PC-9 (cell line): Measurements from ENCODE around the gene HPD. TPM values are rescaled to one million over a fixed set of nuclear protein-coding genes. Genes with fewer than 3 reads are reported as not detected.

Source experiments
- BruUV-seq: library from RNA; stranded (reverse); fragments of 400-500 nt; replicated peaks from 2 replicates; lab custom pipeline; 2021; lab: Mats Ljungman, UMichigan
- CTCF ChIA-PET: fragments of 300-600 bp; sonication (Branson Sonifier 250); formaldehyde crosslinking; loops from one replicate; lab custom pipeline; 2022; ENCODE audit warnings: antibody characterized with exemption; lab: Charles Lee
- POLR2A ChIA-PET: fragments of 300-600 bp; sonication (Branson Sonifier 250); formaldehyde crosslinking; loops from one replicate; lab custom pipeline; 2022; ENCODE audit warnings: antibody characterized with exemption; ENCODE audit not compliant: unreplicated experiment; lab: Charles Lee
- DNase-seq, 2 experiments: peaks; one replicate each; pipeline versions ENCODE4 v3.0.0 to v3.0.0-alpha.2; 2015 to 2022; ENCODE audit warnings: mixed read lengths in 1 of 2
- H2AFZ ChIP-seq: fragments of 200-600 bp; sonication (generic); 2 replicates; pipeline ENCODE4 v1.8.1; 2017; ENCODE audit warnings: antibody characterized with exemption
- H3F3A ChIP-seq: fragments of 200-600 bp; sonication (generic); 2 replicates; pipeline ENCODE4 v1.8.1; 2017; ENCODE audit warnings: antibody characterized with exemption, mild to moderate bottlenecking, low read depth; ENCODE audit not compliant: insufficient read depth
- H3K27ac ChIP-seq: fragments of 200-600 bp; sonication (generic); 2 replicates; pipeline ENCODE4 v1.6.1; 2016; ENCODE audit warnings: mixed run types
- H3K27me3 ChIP-seq: fragments of 200-600 bp; sonication (generic); 2 replicates; pipeline ENCODE4 v1.6.1; 2016; ENCODE audit warnings: low read depth, mixed run types; ENCODE audit not compliant: insufficient read depth
- H3K36me3 ChIP-seq: fragments of 200-600 bp; sonication (generic); 2 replicates; pipeline ENCODE4 v1.6.1; 2016; ENCODE audit warnings: low read depth, mixed run types
- H3K4me1 ChIP-seq: fragments of 200-600 bp; sonication (generic); replicated peaks from 2 replicates; pipeline ENCODE4 v1.6.1; 2016; ENCODE audit warnings: mixed run types; ENCODE audit not compliant: insufficient read depth
- H3K4me2 ChIP-seq: fragments of 200-600 bp; sonication (generic); 2 replicates; pipeline ENCODE4 v1.6.1; 2017; ENCODE audit warnings: mixed run types
- H3K4me3 ChIP-seq: fragments of 200-600 bp; sonication (generic); 2 replicates; pipeline ENCODE4 v1.6.1; 2016; ENCODE audit warnings: mixed run types
- H3K79me2 ChIP-seq: fragments of 200-600 bp; sonication (generic); 2 replicates; pipeline ENCODE4 v1.6.1; 2017; ENCODE audit warnings: low read depth, mixed run types
- H3K9me2 ChIP-seq: fragments of 200-600 bp; sonication (generic); 2 replicates; pipeline ENCODE4 v1.8.1; 2017; ENCODE audit warnings: mild to moderate bottlenecking; ENCODE audit not compliant: insufficient read depth
- H3K9me3 ChIP-seq: fragments of 200-600 bp; sonication (generic); 2 replicates; pipeline ENCODE4 v1.8.1; 2016; ENCODE audit warnings: low read depth; ENCODE audit not compliant: insufficient read depth
- H4K20me1 ChIP-seq: fragments of 200-600 bp; sonication (generic); 2 replicates; pipeline ENCODE4 v1.8.1; 2017; ENCODE audit not compliant: insufficient read depth
- CTCF ChIP-seq: fragments of 200-600 bp; sonication (generic); conservative IDR thresholded peaks from 2 replicates; pipeline ENCODE4 v1.6.1; 2017; ENCODE audit warnings: mixed run types, antibody characterized with exemption, mild to moderate bottlenecking, moderate library complexity
- EZH2 ChIP-seq: fragments of 200-600 bp; sonication (generic); IDR thresholded peaks from 2 replicates; pipeline ENCODE4 v1.8.0; 2017; ENCODE audit warnings: antibody characterized with exemption, low read depth
- intact Hi-C: fragments of 100-400 bp; cut with micrococcal nuclease; formaldehyde crosslinking; loops from one replicate; pipeline ENCODE4 v1.10.0; 2022; ENCODE audit not compliant: unreplicated experiment
- total RNA-seq: library from RNA; stranded (reverse); gene quantifications from 2 replicates; pipeline ENCODE4 v1.2.3, GENCODE V29; 2021

The HPD gene
- total RNA-seq, 1 experiment from 2014 or later = 0.92 TPM

GRCh38 chr12:121843236-121843982 lies 15.2 kb downstream of the HPD start:
- TF ChIP-seq CTCF = no peak
- no peak for TF ChIP-seq EZH2
- BruUV-seq = no TSS peak
- Histone ChIP-seq H3K27me3 (no peaks in the 10 kb centered on the region), H3K4me2 (no peak overlapping the region), H3K4me3 (no peak overlapping the region), H4K20me1 (no peaks in the 10 kb centered on the region), H3K9me3 (no peaks in the 10 kb centered on the region), H2AFZ (no peak overlapping the region), H3K27ac (no peak overlapping the region), H3K79me2 (no peaks in the 10 kb centered on the region), H3K4me1 (no peaks in the 10 kb centered on the region; the same call in 1 of the 2 replicates), H3K36me3 (no peaks in the 10 kb centered on the region), H3K9me2 (no peaks in the 10 kb centered on the region), H3F3A (peaks cover 13% of the 10 kb centered on the region; the same call in 1 of the 2 replicates)
- no peak for DNase-seq
- CTCF ChIA-PET = no interaction called here
- intact Hi-C loops = no loop called here
- POLR2A ChIA-PET = interaction anchor here (0.6 kb wide), 1 partner anchor 19 kb away, joined by 3 read pairs; no protein-coding TSS in a partner anchor

- no peaks in the 10 kb centered on the region for H4K20me1 ChIP-seq
- no peaks in the 10 kb centered on the region for H3K36me3 ChIP-seq
- H3F3A ChIP-seq = peaks cover 16% of the 10 kb centered on the region; the same call in 1 of the 2 replicates
- TF ChIP-seq CTCF (no peak), EZH2 (no peak)
- TSS peak; percentile 77 for BruUV-seq
- H3K27ac ChIP-seq = no peak overlapping the region
- peak overlapping the region; percentile 60 for H3K4me3 ChIP-seq
- no peaks in the 10 kb centered on the region for H3K9me3 ChIP-seq
- intact Hi-C loops = loop anchor here (1.0 kb wide), 1 partner anchor 48 kb away; the partner anchor contains the start of gene PSMD9
- H3K4me1 ChIP-seq = no peaks in the 10 kb centered on the region; the same call in 1 of the 2 replicates
- no peaks in the 10 kb centered on the region for H3K27me3 ChIP-seq
- no peaks in the 10 kb centered on the region for H3K79me2 ChIP-seq
- ChIA-PET CTCF (interaction anchor here (0.6 to 1.1 kb wide), 4 partner anchors 13 to 223 kb away, joined by 3 to 5 read pairs (median 4); no protein-coding TSS in a partner anchor), POLR2A (no interaction called here)
- H3K9me2 ChIP-seq = no peaks in the 10 kb centered on the region
- H3K4me2 ChIP-seq = peak overlapping the region; percentile 76
- peak overlapping the region; percentile 78 for H2AFZ ChIP-seq
- no peak for DNase-seq
Measured at GRCh38 chr12:121839993-121840761, 18.5 kb downstream of the HPD start.
